GM18507 (cell line): ENCODE data around the gene ADGRG3.
"Not testable (repeated sequence)": the region's sequence is repeated elsewhere in the genome, so short reads cannot be mapped to it uniquely, and the experiment has no call there.

Experiments used
- DNase-seq: peaks from one replicate; pipeline ENCODE4 v3.0.0; 2011; ENCODE audit warnings: low read depth; ENCODE audit not compliant: insufficient read length; ENCODE audit errors: extremely low spot score
- FAIRE-seq: peaks from 2 replicates; lab custom pipeline; 2011; peaks lifted over from hg19 to GRCh38; lab: Jason Lieb, UNC

The ADGRG3 gene

DNA sequence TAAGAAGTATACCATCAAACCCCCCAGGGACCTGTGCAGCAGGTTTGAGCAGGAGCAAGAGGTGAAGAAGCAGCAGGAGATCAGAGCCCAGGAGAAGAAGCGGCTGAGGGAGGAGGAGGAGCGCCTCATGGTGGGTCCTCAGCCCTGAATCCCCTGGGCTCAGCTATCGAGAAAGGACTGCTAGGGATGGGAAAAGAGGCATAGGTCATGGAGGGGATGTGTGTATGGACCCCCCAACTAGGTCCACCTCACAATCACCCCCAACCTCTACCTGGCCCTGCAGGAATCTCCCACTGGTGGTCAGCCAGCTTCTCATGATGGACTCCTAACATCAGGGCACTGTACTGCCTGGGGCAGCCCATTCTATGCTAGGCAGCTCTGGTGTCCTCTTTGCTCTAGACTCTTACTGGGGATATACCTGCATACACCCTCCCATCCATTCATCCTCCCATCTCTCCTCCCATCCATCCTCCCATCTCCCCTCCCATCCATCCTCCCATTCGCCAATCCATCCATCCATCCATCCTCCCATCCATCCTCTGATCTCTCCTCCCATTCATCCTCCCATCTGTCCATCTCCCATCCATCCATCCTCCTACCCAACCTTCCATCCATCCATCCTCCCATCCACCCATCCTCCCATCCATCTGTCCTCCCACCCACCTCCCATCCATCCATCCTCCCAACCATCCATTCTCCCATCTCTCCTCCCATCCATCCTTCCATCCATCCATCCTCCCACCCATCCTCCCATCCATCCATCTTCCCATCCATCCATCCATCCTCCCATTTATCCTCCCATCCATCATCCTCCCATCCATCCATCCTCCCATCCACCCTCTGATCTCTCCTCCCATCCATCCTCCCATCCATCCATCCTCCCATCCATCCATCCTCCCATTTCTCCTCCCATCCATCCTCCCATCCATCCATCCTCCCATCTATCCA lies 37.1 kb downstream of the ADGRG3 start:
- no peak for FAIRE-seq
- DNase-seq: no peak

DNA sequence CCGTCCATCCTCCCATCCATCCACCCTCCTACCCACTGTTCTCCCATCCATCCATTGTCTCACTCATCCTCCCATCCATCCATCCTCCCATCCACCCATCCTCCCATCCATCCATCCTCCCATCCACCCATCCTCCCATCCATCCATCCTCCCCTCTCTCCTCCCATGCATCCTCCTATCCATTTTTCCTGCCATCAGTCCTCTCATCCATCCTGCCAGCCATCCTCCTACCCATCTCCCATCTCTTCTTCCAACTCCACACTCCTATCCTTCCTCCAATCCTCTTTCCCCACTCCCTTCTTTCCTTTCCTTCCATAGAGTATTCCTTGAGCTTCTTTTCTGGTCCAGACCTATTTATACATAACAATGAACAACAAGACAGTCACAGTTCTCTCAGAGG lies 38.6 kb downstream of the ADGRG3 start:
- DNase-seq (no peak), FAIRE-seq (no peak)

GRCh38 chr16:57707331-57707730 lies 39.2 kb downstream of the ADGRG3 start:
- FAIRE-seq: no peak
- no peak for DNase-seq

DNA sequence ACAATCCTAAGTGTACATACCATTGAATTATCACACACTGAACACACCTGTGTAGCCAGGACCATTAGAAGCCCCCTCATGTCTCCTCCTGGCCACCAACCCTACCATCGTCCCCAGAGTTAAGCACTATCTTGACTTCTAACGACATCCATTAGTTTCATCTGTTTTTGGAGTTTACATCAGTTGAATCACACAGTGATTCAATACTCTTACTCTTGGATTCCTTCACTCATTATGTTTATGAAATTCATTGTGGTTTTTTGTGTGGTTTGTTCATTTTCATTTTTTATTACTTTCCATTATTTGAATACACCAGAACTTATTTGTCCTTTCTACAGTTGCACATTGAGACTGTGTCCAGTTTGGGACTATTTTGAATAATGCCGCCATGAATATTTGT lies 40.1 kb downstream of the ADGRG3 start:
- FAIRE-seq: no peak
- DNase-seq: no peak

GRCh38 chr16:57709663-57710062 lies 41.6 kb downstream of the ADGRG3 start:
- FAIRE-seq: no peak
- no peak for DNase-seq

- FAIRE-seq (no peak), DNase-seq (no peak)
These were observed 43.2 kb downstream of the ADGRG3 start for GRCh38 chr16:57711346-57711745.

GRCh38 chr16:57711993-57712392 lies 43.9 kb downstream of the ADGRG3 start:
- DNase-seq: no peak
- no peak for FAIRE-seq

DNA sequence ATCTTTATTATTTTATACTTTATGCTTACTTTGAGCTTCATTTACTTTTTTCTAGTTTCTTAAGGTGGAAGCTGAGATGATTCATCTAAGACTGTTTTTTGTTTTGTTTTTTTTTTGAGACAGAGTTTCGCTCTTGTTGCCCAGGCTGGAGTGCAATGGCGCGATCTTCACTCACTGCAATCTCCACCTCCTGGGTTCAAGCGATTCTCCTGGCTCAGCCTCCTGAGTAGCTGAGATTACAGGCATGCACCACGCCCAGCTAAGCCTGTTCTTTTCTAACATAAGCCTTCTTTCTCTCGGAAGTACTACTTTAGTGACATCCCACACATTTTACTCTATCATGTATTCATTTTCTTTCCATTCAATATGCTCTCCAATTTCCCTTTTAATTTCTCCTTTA lies 44.5 kb downstream of the ADGRG3 start:
- not testable (repeated sequence) for FAIRE-seq, DNase-seq

DNA sequence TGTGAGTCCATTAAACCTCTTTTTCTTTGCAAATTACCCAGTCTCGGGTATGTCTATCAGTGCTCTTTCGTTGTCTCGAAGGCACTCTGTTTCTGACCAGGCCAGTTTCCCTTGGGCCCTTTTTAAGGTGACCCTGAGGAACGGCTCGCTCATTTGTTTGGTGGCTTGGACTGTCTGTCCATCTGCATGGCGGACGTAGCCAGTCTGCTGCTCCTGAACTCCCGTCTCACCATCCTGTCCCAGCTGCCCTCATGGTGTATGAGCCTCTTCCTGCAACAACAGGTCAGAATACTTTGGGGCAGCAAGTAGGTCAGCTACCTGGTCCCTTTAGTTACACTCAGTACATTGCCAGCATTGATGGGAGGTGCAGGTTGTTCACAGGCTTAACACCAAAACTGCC lies 45.5 kb downstream of the ADGRG3 start:
- no peak for DNase-seq
- FAIRE-seq: no peak

- DNase-seq: no peak
- FAIRE-seq: no peak
These were observed 45.9 kb downstream of the ADGRG3 start for GRCh38 chr16:57714047-57714446.

DNA sequence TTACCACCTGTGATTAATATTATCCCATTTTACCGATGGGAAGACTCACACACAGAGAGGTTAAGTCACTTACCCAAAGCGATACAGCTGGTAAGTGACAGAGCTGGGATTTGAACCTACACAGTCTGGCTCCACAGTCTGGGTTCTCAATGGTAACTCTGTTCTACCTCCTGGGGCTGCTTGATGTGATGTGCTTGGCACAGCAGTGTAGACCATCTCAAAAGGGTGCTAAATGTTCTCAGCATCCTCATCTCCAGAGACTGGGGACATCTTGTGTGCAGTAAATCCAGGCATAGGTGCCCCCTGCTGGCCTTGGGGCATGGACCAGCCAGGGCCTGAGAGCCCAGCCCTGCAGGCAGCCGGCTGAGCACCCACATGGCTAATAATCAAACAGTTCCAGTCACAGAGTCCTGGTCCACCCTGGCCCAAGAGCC lies 52.1 kb downstream of the ADGRG3 start:
- FAIRE-seq (peak; percentile 63), DNase-seq (no peak)

DNA sequence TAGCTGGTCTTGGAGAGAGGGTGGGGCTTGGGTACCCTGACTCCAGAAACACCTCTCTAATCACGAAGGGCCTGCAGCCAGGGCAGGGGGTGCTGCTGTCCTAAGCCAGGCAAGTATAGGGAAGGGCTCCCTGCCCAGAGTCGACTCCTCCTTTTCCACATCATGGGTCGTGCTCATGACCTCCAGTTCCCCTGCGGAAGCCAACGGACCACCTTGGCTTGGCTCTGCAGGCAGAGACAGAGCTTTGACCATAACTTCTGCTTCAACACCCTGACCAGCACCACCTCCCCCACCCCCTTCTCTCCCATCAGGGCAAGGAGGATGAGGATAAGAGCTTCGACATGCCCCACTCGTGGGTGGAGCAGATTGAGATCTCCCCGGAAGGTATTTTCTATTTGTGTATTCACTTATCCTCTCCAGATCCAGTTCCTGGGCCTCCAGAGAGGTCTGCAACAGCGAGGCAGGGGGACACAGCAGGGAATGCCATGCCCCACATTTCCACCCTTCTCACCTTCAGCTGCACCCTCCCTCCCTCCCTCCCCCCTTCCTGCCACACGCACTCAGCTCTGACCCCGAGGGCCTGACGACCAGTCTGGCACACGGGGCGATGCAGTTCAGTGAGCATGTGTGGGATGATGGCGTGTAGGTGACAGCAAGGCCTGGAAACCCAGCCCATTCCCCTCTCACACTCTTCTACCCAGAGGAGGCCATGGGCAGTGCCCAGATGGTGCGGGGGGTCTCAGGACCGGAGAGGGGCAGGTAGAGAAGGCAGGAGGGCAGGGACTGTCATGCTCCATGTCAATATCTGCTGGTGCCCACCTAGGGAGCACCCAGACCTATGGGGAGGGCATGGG lies 53.5 kb downstream of the ADGRG3 start:
- FAIRE-seq (no peak), DNase-seq (no peak)

DNA sequence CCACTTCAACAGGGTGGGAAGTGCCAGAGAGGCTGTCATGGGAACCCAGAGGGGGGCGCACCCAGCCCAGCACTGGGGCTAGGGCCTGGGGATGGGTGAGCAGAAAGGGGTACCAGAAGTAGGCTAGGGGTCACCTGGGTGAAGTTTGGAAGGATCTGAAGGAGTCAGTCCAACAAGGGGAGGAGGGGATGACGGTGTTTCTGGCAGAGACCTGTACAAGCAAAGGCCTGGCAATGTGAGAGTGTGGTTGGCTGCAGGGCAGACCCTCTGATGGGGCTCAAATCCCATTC lies 54.0 kb downstream of the ADGRG3 start:
- FAIRE-seq: no peak
- no peak for DNase-seq

GRCh38 chr16:57722651-57723050 lies 54.5 kb downstream of the ADGRG3 start:
- no peak for DNase-seq
- no peak for FAIRE-seq

- FAIRE-seq (no peak), DNase-seq (no peak)
These were observed 55.1 kb downstream of the ADGRG3 start for GRCh38 chr16:57723170-57723569.

DNA sequence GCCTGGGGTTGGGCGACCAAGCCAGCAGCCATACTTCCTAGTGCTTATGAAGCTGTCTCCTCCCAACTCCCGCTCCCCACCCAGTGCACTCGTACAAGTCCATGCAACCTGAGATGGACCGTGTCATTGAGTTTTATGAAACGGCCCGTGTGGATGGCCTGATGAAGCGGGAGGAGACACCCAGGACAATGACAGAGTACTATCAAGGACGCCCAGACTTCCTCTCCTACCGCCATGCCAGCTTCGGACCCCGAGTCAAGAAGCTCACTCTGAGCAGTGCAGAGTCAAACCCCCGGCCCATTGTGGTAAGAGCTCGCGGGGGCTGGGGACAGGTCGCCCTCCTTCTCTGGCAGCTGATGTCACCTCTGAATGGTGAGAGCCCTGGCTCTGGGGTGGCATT lies 56.4 kb downstream of the ADGRG3 start:
- no peak for DNase-seq
- no peak for FAIRE-seq

GRCh38 chr16:57725151-57725550 lies 57.0 kb downstream of the ADGRG3 start:
- DNase-seq (no peak), FAIRE-seq (no peak)

DNA sequence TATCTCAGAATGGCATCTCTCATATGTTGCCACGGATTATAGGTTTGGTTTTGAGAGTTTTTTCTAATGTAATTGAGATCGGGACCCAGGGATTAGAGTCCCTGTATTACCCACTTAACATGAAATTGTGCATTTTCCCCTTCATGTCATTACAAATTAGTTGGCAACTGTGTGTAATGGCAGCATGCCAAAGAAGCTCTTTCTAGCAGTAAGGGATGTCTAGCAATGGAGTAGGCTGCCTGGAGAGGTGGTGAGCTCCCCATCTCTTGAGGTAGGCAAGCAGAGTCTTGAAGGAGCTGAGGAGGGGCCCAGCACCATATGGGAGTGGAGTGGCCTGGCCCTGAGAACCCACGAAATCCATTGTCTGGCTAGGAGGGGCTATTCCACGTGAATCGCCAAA lies 57.4 kb downstream of the ADGRG3 start:
- no peak for FAIRE-seq
- no peak for DNase-seq

DNA sequence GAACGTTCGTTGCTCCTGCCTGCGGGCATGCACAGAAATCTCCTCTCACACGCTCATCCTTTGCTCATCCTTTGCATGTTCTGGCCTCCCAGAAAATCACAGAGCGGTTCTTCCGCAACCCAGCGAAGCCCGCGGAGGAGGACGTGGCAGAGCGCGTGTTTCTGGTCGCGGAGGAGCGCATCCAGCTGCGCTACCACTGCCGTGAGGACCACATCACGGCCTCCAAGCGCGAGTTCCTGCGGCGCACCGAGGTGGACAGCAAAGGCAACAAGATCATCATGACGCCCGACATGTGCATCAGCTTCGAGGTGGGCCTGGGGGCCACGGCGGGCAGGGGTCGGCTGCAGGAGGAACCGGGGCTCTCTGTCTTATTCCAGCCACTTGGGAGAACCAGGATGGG lies 57.9 kb downstream of the ADGRG3 start:
- no peak for FAIRE-seq
- no peak for DNase-seq

- FAIRE-seq: no peak
These were observed 58.4 kb downstream of the ADGRG3 start for GRCh38 chr16:57726433-57726947.

DNA sequence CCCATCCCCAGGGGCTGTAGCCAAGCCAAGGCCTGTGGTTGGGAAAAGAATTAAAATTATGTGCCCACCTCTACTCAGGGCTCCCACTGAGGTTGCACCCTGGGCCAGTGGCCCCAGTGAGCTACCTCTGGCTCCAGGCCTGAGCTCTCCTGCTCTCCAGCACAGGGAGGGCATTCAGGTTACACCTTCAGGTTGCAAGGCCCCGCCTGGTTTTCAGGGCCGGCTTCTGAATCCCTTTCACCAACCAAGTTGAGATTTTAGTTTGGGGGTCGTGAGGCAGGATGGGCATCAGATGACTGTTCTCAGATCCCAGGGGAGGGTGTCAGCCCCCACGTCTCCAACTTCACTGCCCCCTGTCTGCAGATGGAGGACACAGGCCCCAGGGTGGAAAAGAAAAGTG lies 59.5 kb downstream of the ADGRG3 start:
- no peak for FAIRE-seq
- DNase-seq: no peak

More at GRCh38 chr16:57726433-57726947, 58.4 kb downstream of the ADGRG3 start:
- no peak for DNase-seq
